Measurements from ENCODE around the gene SZT2.
"Not testable (repeated sequence)": the region's sequence is repeated elsewhere in the genome, so short reads cannot be mapped to it uniquely, and the experiment has no call there.

Gene SZT2

GRCh38 chr1:43492826-43493225, 103.1 kb downstream of the SZT2 start:
- no peak for DNase-seq (ENCODE audit: low read depth)

GRCh38 chr1:43493661-43494450, 104.2 kb downstream of the SZT2 start:
- DNase-seq (ENCODE audit: low read depth) = no peak

- no peak for DNase-seq (ENCODE audit: low read depth)
Observed at GRCh38 chr1:43495204-43495603, 105.5 kb downstream of the SZT2 start.

GRCh38 chr1:43499898-43500297, 110.2 kb downstream of the SZT2 start:
- DNase-seq (ENCODE audit: low read depth) = no peak

GRCh38 chr1:43501806-43502205, 112.1 kb downstream of the SZT2 start:
- DNase-seq (ENCODE audit: low read depth) = not testable (repeated sequence)

- DNase-seq (ENCODE audit: low read depth) = no peak
Observed at GRCh38 chr1:43503534-43503933, 113.8 kb downstream of the SZT2 start.

Measured in stimulated activated CD8-positive, alpha-beta memory T cell treated with anti-CD3 and anti-CD28 coated beads, Interleukin-12 subunit alpha, Interleukin-12 subunit beta, amount 100 ng/mL, for 1 hour (primary cell).